ENCODE measurements around the gene THRA. TPM values are rescaled to one million over a fixed set of nuclear protein-coding genes. Genes with fewer than 3 reads are reported as not detected.

The THRA gene
- total and polyA plus RNA-seq, 11 donors = 50.6 to 105 (median 69.8) TPM

DNA sequence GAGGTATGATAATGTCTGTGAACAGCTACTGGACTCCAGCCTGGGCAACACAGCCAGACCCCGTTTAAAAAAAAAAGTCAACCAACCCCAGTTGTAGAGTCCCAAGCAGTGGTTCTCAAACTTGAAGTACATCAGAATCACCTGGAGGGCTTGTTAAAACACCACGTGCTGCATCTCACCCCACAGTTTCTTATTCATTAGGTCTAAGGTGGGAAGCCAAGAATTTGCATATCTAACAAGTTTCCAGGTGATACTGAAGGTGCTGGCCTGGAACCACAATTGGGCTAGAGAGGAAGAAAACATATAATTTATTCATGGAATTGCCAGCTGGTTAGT, 52.3 kb downstream of the THRA start:
- no peak overlapping the region for H3K4me3 ChIP-seq
- no peaks in the 10 kb centered on the region for H3K27me3 ChIP-seq
- no peaks in the 10 kb centered on the region for H3K36me3 ChIP-seq
- peaks cover 20 to 46% (median 39%) of the 10 kb centered on the region in 12 donors for H3K4me1 ChIP-seq
- intact Hi-C loops (cut with DNase I) = loop anchor here in 1 of 10 donors (10.0 kb wide), 2 partner anchors 50 to 100 kb away; partner anchors contain the start of gene CSF3
- DNase-seq = no peak
- TF ChIP-seq POLR2A (IDR thresholded peaks at IDR 0.05) = no peak
- TF ChIP-seq, protein P1, sequence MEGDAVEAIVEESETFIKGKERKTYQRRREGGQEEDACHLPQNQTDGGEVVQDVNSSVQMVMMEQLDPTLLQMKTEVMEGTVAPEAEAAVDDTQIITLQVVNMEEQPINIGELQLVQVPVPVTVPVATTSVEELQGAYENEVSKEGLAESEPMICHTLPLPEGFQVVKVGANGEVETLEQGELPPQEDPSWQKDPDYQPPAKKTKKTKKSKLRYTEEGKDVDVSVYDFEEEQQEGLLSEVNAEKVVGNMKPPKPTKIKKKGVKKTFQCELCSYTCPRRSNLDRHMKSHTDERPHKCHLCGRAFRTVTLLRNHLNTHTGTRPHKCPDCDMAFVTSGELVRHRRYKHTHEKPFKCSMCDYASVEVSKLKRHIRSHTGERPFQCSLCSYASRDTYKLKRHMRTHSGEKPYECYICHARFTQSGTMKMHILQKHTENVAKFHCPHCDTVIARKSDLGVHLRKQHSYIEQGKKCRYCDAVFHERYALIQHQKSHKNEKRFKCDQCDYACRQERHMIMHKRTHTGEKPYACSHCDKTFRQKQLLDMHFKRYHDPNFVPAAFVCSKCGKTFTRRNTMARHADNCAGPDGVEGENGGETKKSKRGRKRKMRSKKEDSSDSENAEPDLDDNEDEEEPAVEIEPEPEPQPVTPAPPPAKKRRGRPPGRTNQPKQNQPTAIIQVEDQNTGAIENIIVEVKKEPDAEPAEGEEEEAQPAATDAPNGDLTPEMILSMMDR (IDR thresholded peaks at IDR 0.05) = no peak
- no peaks in the 10 kb centered on the region for H3K9me3 ChIP-seq
- WGBS, 4 donors = 48 to 68% (median 62%) methylated on average over 2 of the region's 2 CpGs
- no peak for ATAC-seq
- no peak overlapping the region for H3K27ac ChIP-seq

DNA sequence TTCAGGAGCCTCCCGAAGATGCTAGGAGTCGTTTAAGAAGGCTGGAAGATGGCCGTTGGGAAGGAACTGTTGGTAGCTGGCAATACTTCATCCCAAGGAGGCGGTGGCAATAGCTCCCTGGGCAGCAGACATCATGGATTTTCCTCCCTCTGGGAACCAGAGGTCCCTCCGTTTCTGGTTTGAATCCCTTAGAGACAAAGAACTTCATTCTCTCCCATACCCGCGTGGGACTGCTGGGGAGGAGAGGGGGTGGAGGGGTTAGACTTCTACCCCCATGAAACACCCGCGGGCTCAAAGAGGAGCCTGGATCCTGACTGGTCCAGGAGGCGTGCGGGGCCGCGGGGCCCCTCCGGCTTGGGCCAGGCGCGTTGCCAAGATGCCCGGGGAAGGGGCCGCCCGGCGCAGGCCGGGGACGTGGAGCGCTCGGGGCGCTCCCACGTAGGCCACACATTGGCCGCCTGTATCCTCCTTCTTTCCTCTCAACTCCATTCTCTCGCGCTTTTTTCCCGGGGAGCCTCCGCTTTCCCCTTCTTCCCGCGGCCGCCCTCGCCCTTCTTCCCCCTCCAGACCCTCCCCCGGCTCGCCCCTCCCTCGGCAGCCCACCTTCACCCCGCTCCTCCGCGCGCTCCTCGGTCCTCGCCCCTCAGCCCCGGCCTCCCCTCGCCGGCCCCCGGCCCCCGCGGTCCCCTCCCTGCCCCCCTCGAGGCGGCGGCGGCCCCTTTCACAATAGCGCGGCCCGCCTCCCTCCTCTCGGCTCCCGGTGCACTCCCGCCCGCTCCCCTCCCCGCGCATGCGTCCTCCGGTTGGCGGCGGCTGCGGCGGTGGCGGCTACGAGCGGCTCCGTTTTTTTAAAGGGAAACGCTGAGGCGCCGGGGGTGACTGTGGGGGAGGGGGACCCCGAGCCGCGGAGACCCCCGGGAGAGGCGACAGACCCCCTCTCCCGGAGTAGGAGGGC, 58.7 kb downstream of the THRA start, which contains the start of gene MSL1:
TSS of gene MSL1 (plus strand) at position 791 of the 955 bp plus-strand sequence. CDS start 642 bp downstream, outside the sequence.
- Histone ChIP-seq H3K27ac (peak within 1 kb of the TSS; percentile 88 to 100 (median 98)), H3K4me1 (peaks cover 0 to 38% (median 21%) of the 10 kb centered on the region in 12 donors), H3K27me3 (no peaks in the 10 kb centered on the region), H3K36me3 (peaks cover 0 to 15% (median 7%) of the 10 kb centered on the region in 9 donors), H3K4me3 (peak within 1 kb of the TSS; percentile 67 to 100 (median 98)), H3K9me3 (no peaks in the 10 kb centered on the region)
- ATAC-seq (peak; percentile 56 to 89 (median 89)), DNase-seq (peak; percentile 90 to 94 (median 92))
- intact Hi-C loops (cut with DNase I) = loop anchor here in 5 of 10 donors (2.0 to 5.0 kb wide), 3 partner anchors 17 to 46 kb away; partner anchors contain the start of gene CASC3 (in 3 of the 5)
- WGBS, 4 donors = 1% methylated on average over 43 to 82 of the region's 82 CpGs
- TF ChIP-seq, protein P1 (IDR thresholded peaks at IDR 0.05) = no peak
- TF ChIP-seq POLR2A (IDR thresholded peaks at IDR 0.05) = peak in 1 of 2 donors; percentile 54

DNA sequence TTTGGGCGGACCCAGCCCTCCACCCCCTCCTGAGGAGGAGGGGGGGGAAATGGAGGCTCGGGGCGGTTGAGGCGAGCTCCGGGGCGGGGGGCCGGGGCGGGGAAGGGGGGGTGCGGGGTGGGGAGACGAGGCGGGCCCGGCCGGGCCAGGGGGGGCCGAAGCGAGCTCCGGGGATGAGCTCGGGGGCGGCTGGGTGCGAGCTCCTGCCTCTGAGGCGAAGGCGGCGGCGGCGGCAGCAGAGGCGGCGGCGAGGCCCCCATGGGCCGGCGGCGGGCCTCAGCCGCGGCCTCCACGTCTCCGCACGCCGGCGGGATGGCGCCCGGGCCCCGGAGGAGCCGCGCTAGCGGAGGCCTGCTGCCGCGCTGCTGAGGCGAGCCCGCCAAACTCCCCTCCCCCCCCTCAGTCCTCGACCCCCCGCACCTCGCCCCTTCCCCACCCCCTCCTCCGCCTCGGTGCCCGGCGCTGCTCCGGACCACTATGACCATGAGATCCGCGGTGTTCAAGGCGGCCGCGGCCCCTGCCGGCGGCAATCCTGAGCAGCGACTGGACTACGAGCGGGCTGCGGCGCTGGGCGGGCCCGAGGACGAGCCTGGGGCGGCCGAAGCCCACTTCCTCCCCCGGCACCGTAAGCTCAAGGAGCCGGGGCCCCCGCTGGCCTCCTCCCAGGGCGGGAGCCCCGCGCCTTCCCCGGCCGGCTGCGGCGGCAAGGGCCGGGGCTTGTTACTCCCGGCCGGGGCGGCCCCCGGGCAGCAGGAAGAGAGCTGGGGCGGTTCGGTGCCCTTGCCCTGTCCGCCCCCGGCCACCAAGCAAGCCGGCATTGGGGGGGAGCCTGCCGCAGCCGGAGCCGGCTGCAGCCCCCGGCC, 59.6 kb downstream of the THRA start:
- H3K4me1 ChIP-seq = peaks cover 0 to 38% (median 21%) of the 10 kb centered on the region in 12 donors
- H3K9me3 ChIP-seq = no peaks in the 10 kb centered on the region
- H3K36me3 ChIP-seq = peaks cover 2 to 24% (median 16%) of the 10 kb centered on the region in 9 donors
- peak overlapping the region; percentile 67 to 100 (median 98) for H3K4me3 ChIP-seq
- ATAC-seq = peak; percentile 13 to 63 (median 58)
- peak; percentile 57 to 77 (median 70) for DNase-seq
- peak overlapping the region; percentile 88 to 100 (median 98) for H3K27ac ChIP-seq
- TF ChIP-seq, protein P1 (IDR thresholded peaks at IDR 0.05) = peak in 5 of 12 donors; percentile 13 to 41 (median 18)
- no peak for TF ChIP-seq POLR2A (IDR thresholded peaks at IDR 0.05)
- 1 to 4% (median 1%) methylated on average over 20 to 95 of the region's 97 CpGs for WGBS, 4 donors
- intact Hi-C loops (cut with DNase I) = loop anchor here in 5 of 10 donors (2.0 to 5.0 kb wide), 3 partner anchors 16 to 45 kb away; partner anchors contain the start of gene CASC3 (in 3 of the 5)
- no peaks in the 10 kb centered on the region for H3K27me3 ChIP-seq
